ENCODE results near the gene DCUN1D4.

GRCh38 chr4:51918251-51918650, 75.3 kb downstream of the DCUN1D4 start:
- TF ChIP-seq POLR2A (IDR thresholded peaks at IDR 0.05; ENCODE audit: low read length) (no peak), GATA1 (IDR thresholded peaks at IDR 0.05; ENCODE audit: low read depth, low read length) (no peak)

Measured in erythroblast (primary cell).